Measurements from ENCODE around the gene CHD6. TPM values are rescaled to one million over a fixed set of nuclear protein-coding genes. Genes with fewer than 3 reads are reported as not detected.

The CHD6 gene
- total RNA-seq, 1 experiment from 2014 or later = 51.1 TPM

DNA sequence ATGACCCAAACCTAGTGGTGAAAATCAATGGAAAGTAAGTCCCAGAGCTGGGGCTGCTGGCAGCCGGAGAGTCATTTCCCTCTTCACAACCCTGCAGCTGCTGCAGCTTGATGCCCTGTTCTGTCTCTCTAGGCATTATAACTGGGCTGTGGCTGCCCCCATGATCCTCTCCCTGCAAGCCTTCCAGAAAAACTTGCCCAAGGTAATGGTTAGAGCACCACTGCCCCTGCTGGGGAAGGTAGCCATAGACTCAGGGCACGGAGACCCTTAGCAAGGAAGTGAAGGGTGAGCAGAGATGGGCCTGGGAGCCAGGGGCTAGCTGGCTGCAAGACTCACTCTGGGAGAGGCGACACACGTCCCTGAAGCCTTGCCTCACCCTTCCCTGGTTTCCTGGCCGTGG is 265.5 kb downstream of the CHD6 start:
- DNase-seq = no peak
- Histone ChIP-seq H3K9me3 (ENCODE audit: insufficient read depth, low read depth) (no peaks in the 10 kb centered on the region), H3F3A (ENCODE audit: insufficient read depth, low read depth) (no peaks in the 10 kb centered on the region), H3K36me3 (ENCODE audit: low read depth) (no peaks in the 10 kb centered on the region), H4K20me1 (ENCODE audit: insufficient read depth) (no peaks in the 10 kb centered on the region), H3K4me2 (no peak overlapping the region), H3K79me2 (ENCODE audit: low read depth) (no peaks in the 10 kb centered on the region), H3K27ac (no peak overlapping the region), H3K4me3 (no peak overlapping the region), H3K9me2 (ENCODE audit: insufficient read depth) (no peaks in the 10 kb centered on the region), H2AFZ (no peak overlapping the region), H3K27me3 (ENCODE audit: insufficient read depth, low read depth) (no peaks in the 10 kb centered on the region), H3K4me1 (replicated peaks; ENCODE audit: insufficient read depth) (no peaks in the 10 kb centered on the region)
- POLR2A ChIA-PET (ENCODE audit: unreplicated experiment) = interaction anchor here (0.6 kb wide), 1 partner anchor 344 kb away, joined by 3 read pairs; no protein-coding TSS in a partner anchor
- TF ChIP-seq EZH2 (IDR thresholded peaks at IDR 0.05; ENCODE audit: low read depth) = no peak
- intact Hi-C loops (cut with micrococcal nuclease; ENCODE audit: unreplicated experiment) = no loop called here
- no TSS peak for BruUV-seq (replicated peaks)
- CTCF ChIA-PET = no interaction called here

DNA sequence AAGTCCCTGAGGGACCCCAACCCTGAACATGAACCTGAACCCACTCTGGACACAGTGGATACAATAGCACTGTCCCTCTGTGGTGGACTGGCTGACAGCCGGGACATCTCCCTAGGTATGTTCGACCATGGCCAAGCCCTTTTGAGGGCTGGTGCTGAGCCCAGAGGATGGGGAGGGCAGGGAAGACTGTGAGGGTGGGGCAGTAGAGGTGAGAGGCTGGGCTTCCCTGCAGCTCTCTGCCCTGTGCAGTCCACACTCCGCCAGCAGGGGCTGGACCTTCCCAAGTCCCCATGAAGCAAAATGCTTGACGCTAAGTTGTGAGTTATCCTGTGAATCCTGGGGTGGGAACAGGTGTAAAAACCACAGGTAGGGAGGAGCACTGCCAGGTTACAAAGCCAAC is 266.1 kb downstream of the CHD6 start:
- Histone ChIP-seq H3K4me1 (replicated peaks; ENCODE audit: insufficient read depth) (no peaks in the 10 kb centered on the region), H2AFZ (no peak overlapping the region), H3F3A (ENCODE audit: insufficient read depth, low read depth) (no peaks in the 10 kb centered on the region), H3K79me2 (ENCODE audit: low read depth) (no peaks in the 10 kb centered on the region), H3K27ac (no peak overlapping the region), H3K4me2 (no peak overlapping the region), H3K36me3 (ENCODE audit: low read depth) (no peaks in the 10 kb centered on the region), H3K4me3 (no peak overlapping the region), H3K27me3 (ENCODE audit: insufficient read depth, low read depth) (no peaks in the 10 kb centered on the region), H3K9me3 (ENCODE audit: insufficient read depth, low read depth) (no peaks in the 10 kb centered on the region), H3K9me2 (ENCODE audit: insufficient read depth) (no peaks in the 10 kb centered on the region), H4K20me1 (ENCODE audit: insufficient read depth) (no peaks in the 10 kb centered on the region)
- TF ChIP-seq EZH2 (IDR thresholded peaks at IDR 0.05; ENCODE audit: low read depth) = no peak
- TF ChIP-seq, protein P1, sequence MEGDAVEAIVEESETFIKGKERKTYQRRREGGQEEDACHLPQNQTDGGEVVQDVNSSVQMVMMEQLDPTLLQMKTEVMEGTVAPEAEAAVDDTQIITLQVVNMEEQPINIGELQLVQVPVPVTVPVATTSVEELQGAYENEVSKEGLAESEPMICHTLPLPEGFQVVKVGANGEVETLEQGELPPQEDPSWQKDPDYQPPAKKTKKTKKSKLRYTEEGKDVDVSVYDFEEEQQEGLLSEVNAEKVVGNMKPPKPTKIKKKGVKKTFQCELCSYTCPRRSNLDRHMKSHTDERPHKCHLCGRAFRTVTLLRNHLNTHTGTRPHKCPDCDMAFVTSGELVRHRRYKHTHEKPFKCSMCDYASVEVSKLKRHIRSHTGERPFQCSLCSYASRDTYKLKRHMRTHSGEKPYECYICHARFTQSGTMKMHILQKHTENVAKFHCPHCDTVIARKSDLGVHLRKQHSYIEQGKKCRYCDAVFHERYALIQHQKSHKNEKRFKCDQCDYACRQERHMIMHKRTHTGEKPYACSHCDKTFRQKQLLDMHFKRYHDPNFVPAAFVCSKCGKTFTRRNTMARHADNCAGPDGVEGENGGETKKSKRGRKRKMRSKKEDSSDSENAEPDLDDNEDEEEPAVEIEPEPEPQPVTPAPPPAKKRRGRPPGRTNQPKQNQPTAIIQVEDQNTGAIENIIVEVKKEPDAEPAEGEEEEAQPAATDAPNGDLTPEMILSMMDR (conservative IDR thresholded peaks at IDR 0.05) = no peak
- BruUV-seq (replicated peaks) = no TSS peak
- no peak for DNase-seq
- POLR2A ChIA-PET (ENCODE audit: unreplicated experiment) = no interaction called here
- intact Hi-C loops (cut with micrococcal nuclease; ENCODE audit: unreplicated experiment) = no loop called here
- CTCF ChIA-PET = no interaction called here

Measured in PC-9 (cell line).